Epithelial cell of proximal tubule (primary cell): ENCODE data around the gene FAM3A. TPM values are rescaled to one million over a fixed set of nuclear protein-coding genes. Genes with fewer than 3 reads are reported as not detected.
A peak's percentile ranks its signal among the peaks of the same experiment; 100 is the strongest.

Experiments
- DNase-seq: peaks from one replicate; pipeline ENCODE4 v3.0.0-alpha.2; 2011; ENCODE audit warnings: low read depth
- H3K4me3 ChIP-seq: 2 replicates; pipeline ENCODE4 v1.5.1; 2011; ENCODE audit warnings: low read depth, mild to moderate bottlenecking, low read length
- total RNA-seq: library from RNA; depleted of rRNA; stranded (reverse); fragments of >200 nt; gene quantifications from 2 replicates; pipeline ENCODE4 v1.2.3, GENCODE V29; 2015
- TF ChIP-seq, protein P1 (sequence below): conservative IDR thresholded peaks from 2 replicates; pipeline ENCODE4 v1.5.1; 2012; ENCODE audit warnings: low read depth, mild to moderate bottlenecking, low read length

Gene FAM3A
- total RNA-seq, 1 donor from 2014 or later: 24.8 TPM

DNA sequence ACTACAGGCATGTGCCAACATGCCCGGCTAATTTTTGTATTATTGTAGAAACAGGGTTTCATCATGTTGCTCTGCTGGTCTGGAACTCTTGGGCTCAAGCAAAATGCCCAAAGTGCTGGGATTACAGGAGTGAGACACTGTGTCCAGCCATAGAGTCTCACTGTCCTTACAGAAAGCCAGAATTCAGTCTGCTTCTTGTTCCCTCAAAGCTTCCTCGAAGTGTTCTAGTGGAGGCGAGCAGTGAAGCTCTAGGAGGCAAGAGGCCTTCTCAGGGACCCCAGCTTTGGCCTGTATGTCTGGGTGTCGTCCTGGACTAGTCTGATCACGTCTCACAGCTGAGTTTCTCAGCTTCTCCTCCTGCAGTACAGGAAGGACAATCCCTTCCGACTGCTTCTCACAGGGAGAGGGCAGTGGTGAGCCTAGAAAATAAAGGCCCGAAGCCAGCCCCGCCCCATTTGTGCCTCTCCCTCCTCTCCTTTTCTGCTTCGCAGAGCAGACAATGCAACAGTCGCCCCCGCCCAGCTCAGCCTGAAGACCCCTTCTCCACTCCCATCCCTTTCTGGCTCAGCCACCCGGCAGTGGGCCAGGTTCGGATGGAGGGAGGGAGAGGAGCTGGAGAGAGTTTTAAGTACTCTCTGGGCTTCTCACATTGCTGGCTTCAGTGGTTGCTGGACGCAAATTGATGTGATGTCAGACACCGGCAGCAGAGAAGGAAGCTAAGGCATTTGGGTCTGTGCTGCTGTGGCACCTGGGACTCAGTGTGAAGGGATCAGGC, 11.1 kb upstream of the FAM3A start:
- DNase-seq: no peak
- H3K4me3 ChIP-seq: peak overlapping the region; percentile 38
- TF ChIP-seq, protein P1, sequence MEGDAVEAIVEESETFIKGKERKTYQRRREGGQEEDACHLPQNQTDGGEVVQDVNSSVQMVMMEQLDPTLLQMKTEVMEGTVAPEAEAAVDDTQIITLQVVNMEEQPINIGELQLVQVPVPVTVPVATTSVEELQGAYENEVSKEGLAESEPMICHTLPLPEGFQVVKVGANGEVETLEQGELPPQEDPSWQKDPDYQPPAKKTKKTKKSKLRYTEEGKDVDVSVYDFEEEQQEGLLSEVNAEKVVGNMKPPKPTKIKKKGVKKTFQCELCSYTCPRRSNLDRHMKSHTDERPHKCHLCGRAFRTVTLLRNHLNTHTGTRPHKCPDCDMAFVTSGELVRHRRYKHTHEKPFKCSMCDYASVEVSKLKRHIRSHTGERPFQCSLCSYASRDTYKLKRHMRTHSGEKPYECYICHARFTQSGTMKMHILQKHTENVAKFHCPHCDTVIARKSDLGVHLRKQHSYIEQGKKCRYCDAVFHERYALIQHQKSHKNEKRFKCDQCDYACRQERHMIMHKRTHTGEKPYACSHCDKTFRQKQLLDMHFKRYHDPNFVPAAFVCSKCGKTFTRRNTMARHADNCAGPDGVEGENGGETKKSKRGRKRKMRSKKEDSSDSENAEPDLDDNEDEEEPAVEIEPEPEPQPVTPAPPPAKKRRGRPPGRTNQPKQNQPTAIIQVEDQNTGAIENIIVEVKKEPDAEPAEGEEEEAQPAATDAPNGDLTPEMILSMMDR: peak; percentile 55

DNA sequence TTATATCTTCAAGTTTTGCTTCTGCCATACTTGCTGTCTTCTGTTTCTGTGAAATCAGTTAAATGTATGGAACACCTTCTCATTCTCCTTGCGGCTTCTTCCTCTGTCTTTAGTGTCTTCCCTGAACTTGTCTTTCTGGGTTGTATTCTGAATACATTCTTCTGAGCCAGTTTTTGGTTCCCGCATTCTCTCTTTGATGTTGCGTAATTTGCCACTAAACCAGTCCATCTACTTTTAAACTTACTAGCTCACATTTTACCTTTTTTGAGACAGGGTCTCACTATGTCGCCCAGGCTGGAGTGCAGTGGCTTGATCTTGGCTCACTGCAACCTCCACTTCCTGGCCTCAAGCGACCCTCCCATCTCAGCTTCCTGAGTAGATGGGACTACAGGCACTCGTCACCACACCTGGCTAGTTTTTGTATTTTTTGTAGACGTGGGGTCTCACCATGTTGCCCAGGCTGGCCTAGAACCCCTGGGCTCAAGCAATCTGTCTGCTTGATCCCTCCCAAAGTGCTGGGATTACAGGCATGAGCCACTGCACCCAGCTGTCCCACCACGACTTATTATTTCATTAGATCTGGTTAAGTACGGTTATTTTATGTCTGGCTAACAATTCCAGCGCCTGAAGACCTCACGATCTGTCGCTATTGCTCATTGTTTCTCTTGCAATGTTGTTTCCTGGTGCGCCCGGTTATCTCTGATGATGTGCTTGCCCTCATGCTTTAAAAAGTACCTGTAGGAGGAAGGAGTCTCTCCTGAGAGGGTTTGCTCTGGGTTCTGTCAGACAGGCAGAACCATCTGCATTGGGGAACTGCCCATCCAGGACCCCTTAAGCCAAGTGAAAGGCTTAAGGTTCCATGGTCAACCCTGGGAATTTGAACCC, 9.8 kb upstream of the FAM3A start:
- no peak overlapping the region for H3K4me3 ChIP-seq
- TF ChIP-seq, protein P1: no peak
- DNase-seq: no peak

DNA sequence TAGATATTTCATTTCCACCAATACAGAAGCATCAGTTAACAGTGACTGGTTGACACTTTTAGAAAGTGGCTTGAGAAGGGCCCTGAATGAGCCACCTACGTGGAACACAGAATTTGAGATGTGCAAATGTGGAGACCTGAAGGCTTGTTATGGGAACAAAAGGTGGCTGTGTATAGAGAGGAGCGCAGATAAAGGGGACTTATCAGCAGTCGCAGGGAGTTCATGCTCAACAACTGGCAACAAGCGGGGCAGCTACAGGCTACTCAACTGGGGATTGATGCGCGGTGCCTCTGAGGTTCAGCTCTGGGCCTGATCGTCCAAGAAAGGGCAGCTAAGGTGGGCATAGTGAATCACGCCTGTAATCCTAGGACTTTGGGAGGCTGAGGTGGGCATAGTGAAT, 3.4 kb upstream of the FAM3A start:
- no peak for DNase-seq
- H3K4me3 ChIP-seq: no peak overlapping the region
- TF ChIP-seq, protein P1: no peak

DNA sequence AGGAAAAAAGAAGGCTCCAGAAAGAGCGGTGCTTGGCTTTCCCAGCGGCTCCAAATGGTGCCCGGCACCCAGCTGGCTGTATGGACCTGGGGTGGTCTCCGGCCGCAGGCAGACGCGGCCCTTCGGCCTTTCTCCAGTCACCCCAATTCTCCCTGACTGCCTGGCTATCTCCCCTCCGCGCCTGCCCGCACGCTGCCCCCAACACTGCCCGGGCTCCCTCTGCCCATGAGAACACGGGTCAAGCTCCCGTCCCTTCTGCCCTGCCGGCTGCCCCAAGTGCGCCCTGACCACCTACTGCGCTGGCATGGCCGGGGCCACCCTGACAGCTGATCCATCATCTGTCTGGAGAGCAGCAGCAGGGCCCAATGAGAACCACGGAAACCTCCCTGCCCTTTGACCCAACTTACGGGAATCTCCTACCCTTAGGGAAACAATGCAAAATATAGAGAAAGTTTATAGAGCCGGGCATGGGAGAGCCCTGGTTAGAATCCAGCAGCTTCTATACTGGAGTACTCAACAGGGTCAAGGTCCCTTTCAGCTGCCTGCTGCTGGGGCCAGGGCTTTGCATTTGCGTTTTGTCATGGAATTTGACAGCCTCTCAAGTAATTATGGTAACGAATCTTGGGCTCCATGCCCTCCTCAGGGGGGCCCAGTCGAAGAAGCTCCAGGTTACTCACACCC, 1.2 kb upstream of the FAM3A start:
- DNase-seq: no peak
- TF ChIP-seq, protein P1: no peak
- H3K4me3 ChIP-seq: peak overlapping the region; percentile 62

DNA sequence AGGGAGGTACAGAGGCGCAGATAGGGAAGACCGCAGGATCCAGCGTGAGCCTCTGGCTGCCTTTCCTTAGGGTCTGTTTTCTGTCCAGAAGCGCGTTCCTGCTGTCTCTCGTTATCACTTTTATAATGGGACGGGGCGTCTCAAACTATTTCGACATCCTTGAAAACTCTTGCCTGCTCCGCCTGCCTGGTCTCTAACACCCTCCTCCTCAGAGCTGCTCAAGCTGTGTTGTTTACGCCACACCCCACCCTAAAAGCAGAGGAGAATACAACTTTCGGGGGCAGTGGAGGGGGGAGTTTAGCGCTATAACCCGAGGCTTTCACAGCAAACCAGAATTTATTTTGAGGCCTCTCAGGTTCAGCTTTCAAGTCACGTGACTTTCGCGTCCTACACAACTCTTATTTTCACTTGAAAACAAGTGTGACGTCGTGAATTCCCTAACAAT, 646 bp upstream of the FAM3A start:
- DNase-seq: no peak
- H3K4me3 ChIP-seq: peak overlapping the region; percentile 62
- TF ChIP-seq, protein P1: no peak

DNA sequence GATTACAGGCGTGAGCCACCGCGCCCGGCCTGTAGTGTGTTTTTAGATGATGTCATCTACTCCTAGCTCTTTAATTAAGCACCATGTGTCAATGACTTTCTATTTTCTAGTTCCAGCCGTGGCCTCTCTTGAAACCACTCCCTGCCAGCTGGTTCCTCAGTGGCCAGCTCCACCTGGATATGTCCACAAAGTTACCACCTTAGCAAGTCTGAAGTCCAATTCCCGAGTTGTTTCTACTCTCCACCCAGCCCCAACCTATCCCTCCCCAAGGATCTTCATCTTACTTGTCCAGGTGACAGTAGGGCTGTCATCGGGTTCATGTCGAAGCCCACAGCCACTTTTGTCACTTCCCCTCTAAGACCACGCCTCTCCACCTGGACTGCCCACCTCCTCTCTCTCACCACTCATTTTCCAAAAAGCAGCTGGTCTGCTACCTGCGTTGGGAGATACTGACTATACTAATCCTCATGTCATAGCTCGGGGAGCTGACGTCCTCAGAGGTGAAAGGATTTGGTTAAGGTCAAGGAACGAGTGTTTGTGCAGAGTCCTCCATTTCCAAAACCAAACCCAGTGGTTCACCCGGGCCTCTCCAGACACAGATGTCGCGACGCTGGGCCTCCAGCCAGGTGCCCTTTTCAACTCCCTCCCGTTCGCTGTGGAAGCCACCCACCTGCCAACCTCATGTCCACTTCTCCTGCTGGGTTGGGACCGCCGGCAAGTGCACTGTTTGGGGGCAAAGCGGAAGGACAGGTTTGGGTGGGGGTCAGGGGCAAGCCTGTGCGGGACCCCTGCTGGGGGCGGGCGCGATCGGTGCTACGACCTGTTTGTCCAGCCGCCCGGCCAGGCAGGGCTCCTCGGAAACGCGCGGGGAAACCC, 704 bp downstream of the FAM3A start:
- TF ChIP-seq, protein P1: no peak
- DNase-seq: no peak
- H3K4me3 ChIP-seq: peak overlapping the region; percentile 70
